Stimulated activated effector memory CD8-positive, alpha-beta T cell treated with anti-CD3 and anti-CD28 coated beads, Interleukin-12 subunit alpha, Interleukin-12 subunit beta, amount 100 ng/mL, for 72 hours (primary cell): ENCODE data around the gene PRELP.

Experiments
- ATAC-seq: fragments of 150-1000 bp; cut with Tn5 transposase; 2 replicates; pipeline ENCODE4 v1.10.0; 2021
- DNase-seq, 2 donors: peaks; one replicate each; pipeline ENCODE4 v3.0.0; 2021 to 2022; ENCODE audit warnings: low spot score in 2 of 2
- H3K27ac Mint-ChIP-seq: one replicate; pipeline ENCODE4 v1.8.0; 2022; ENCODE audit warnings: mild to moderate bottlenecking, mixed read lengths
- H3K36me3 Mint-ChIP-seq: one replicate; pipeline ENCODE4 v1.8.0; 2022; ENCODE audit warnings: mild to moderate bottlenecking, mixed read lengths
- H3K4me1 Mint-ChIP-seq: one replicate; pipeline ENCODE4 v1.8.0; 2022; ENCODE audit warnings: mixed read lengths
- H3K4me3 Mint-ChIP-seq: one replicate; pipeline ENCODE4 v1.8.0; 2022; ENCODE audit warnings: mild to moderate bottlenecking, mixed read lengths
- H3K9me3 Mint-ChIP-seq: one replicate; pipeline ENCODE4 v1.8.0; 2022; ENCODE audit warnings: mixed read lengths

The PRELP gene

GRCh38 chr1:203504400-203505250, 29.0 kb downstream of the PRELP start:
- H3K27ac Mint-ChIP-seq: no peak overlapping the region
- H3K9me3 Mint-ChIP-seq: no peaks in the 10 kb centered on the region
- H3K4me3 Mint-ChIP-seq: no peak overlapping the region
- H3K4me1 Mint-ChIP-seq: peaks cover 8% of the 10 kb centered on the region
- peak; percentile 80 for ATAC-seq
- DNase-seq: peak; percentile 61 to 88
- no peaks in the 10 kb centered on the region for H3K36me3 Mint-ChIP-seq

- Mint-ChIP-seq H3K4me1 (peaks cover 8% of the 10 kb centered on the region), H3K9me3 (no peaks in the 10 kb centered on the region), H3K27ac (no peak overlapping the region), H3K36me3 (no peaks in the 10 kb centered on the region), H3K4me3 (no peak overlapping the region)
- DNase-seq (no peak), ATAC-seq (no peak)
These were observed 30.1 kb downstream of the PRELP start for GRCh38 chr1:203505526-203506204.

- Mint-ChIP-seq H3K4me1 (peaks cover 8% of the 10 kb centered on the region), H3K9me3 (no peaks in the 10 kb centered on the region), H3K4me3 (no peak overlapping the region), H3K27ac (peak overlapping the region; percentile 89), H3K36me3 (no peaks in the 10 kb centered on the region)
- DNase-seq (no peak), ATAC-seq (peak; percentile 14)
These were observed 31.4 kb downstream of the PRELP start for GRCh38 chr1:203506858-203507626.

GRCh38 chr1:203507759-203508158, 32.2 kb downstream of the PRELP start:
- ATAC-seq (no peak), DNase-seq (no peak)
- H3K9me3 Mint-ChIP-seq: no peaks in the 10 kb centered on the region
- H3K36me3 Mint-ChIP-seq: no peaks in the 10 kb centered on the region
- peak overlapping the region; percentile 89 for H3K27ac Mint-ChIP-seq
- no peak overlapping the region for H3K4me3 Mint-ChIP-seq
- H3K4me1 Mint-ChIP-seq: peaks cover 13% of the 10 kb centered on the region

- Mint-ChIP-seq H3K4me1 (peaks cover 18% of the 10 kb centered on the region), H3K27ac (peak overlapping the region; percentile 29), H3K4me3 (no peak overlapping the region), H3K9me3 (no peaks in the 10 kb centered on the region), H3K36me3 (no peaks in the 10 kb centered on the region)
- no peak for DNase-seq
- no peak for ATAC-seq
These were observed 33.0 kb downstream of the PRELP start for GRCh38 chr1:203508463-203509073.

- no peak overlapping the region for H3K4me3 Mint-ChIP-seq
- H3K36me3 Mint-ChIP-seq: no peaks in the 10 kb centered on the region
- H3K27ac Mint-ChIP-seq: peak overlapping the region; percentile 29
- DNase-seq (no peak), ATAC-seq (no peak)
- H3K4me1 Mint-ChIP-seq: peaks cover 20% of the 10 kb centered on the region
- H3K9me3 Mint-ChIP-seq: no peaks in the 10 kb centered on the region
These were observed 33.5 kb downstream of the PRELP start for GRCh38 chr1:203509135-203509534.

GRCh38 chr1:203511513-203511912, 35.9 kb downstream of the PRELP start:
- DNase-seq (no peak), ATAC-seq (no peak)
- H3K4me3 Mint-ChIP-seq: no peak overlapping the region
- H3K9me3 Mint-ChIP-seq: no peaks in the 10 kb centered on the region
- peaks cover 17% of the 10 kb centered on the region for H3K4me1 Mint-ChIP-seq
- H3K36me3 Mint-ChIP-seq: no peaks in the 10 kb centered on the region
- H3K27ac Mint-ChIP-seq: no peak overlapping the region

GRCh38 chr1:203511930-203512329, 36.3 kb downstream of the PRELP start:
- Mint-ChIP-seq H3K36me3 (no peaks in the 10 kb centered on the region), H3K4me1 (peaks cover 17% of the 10 kb centered on the region), H3K4me3 (no peak overlapping the region), H3K9me3 (no peaks in the 10 kb centered on the region), H3K27ac (peak overlapping the region; percentile 72)
- ATAC-seq (no peak), DNase-seq (no peak)

GRCh38 chr1:203512517-203512847, 36.9 kb downstream of the PRELP start:
- Mint-ChIP-seq H3K4me1 (peaks cover 17% of the 10 kb centered on the region), H3K27ac (peak overlapping the region; percentile 72), H3K4me3 (no peak overlapping the region), H3K9me3 (no peaks in the 10 kb centered on the region), H3K36me3 (no peaks in the 10 kb centered on the region)
- ATAC-seq: peak; percentile 8
- DNase-seq: no peak

- H3K4me3 Mint-ChIP-seq: no peak overlapping the region
- DNase-seq: no peak
- H3K27ac Mint-ChIP-seq: peak overlapping the region; percentile 72
- H3K4me1 Mint-ChIP-seq: peaks cover 17% of the 10 kb centered on the region
- H3K36me3 Mint-ChIP-seq: no peaks in the 10 kb centered on the region
- ATAC-seq: peak; percentile 82
- no peaks in the 10 kb centered on the region for H3K9me3 Mint-ChIP-seq
These were observed 37.4 kb downstream of the PRELP start for GRCh38 chr1:203512848-203513584.

- H3K4me3 Mint-ChIP-seq: no peak overlapping the region
- DNase-seq: no peak
- ATAC-seq: no peak
- peak overlapping the region; percentile 72 for H3K27ac Mint-ChIP-seq
- peaks cover 17% of the 10 kb centered on the region for H3K4me1 Mint-ChIP-seq
- H3K9me3 Mint-ChIP-seq: no peaks in the 10 kb centered on the region
- no peaks in the 10 kb centered on the region for H3K36me3 Mint-ChIP-seq
These were observed 38.0 kb downstream of the PRELP start for GRCh38 chr1:203513585-203514031.

- Mint-ChIP-seq H3K36me3 (no peaks in the 10 kb centered on the region), H3K4me3 (no peak overlapping the region), H3K27ac (no peak overlapping the region), H3K9me3 (no peaks in the 10 kb centered on the region), H3K4me1 (peaks cover 17% of the 10 kb centered on the region)
- DNase-seq (no peak), ATAC-seq (no peak)
These were observed 40.6 kb downstream of the PRELP start for GRCh38 chr1:203516184-203516583.

- DNase-seq (no peak), ATAC-seq (no peak)
- no peak overlapping the region for H3K27ac Mint-ChIP-seq
- H3K4me3 Mint-ChIP-seq: no peak overlapping the region
- no peaks in the 10 kb centered on the region for H3K36me3 Mint-ChIP-seq
- H3K9me3 Mint-ChIP-seq: no peaks in the 10 kb centered on the region
- H3K4me1 Mint-ChIP-seq: peaks cover 17% of the 10 kb centered on the region
These were observed 41.3 kb downstream of the PRELP start for GRCh38 chr1:203516906-203517305.

GRCh38 chr1:203517426-203518110, 42.0 kb downstream of the PRELP start:
- H3K4me1 Mint-ChIP-seq: peaks cover 13% of the 10 kb centered on the region
- H3K27ac Mint-ChIP-seq: no peak overlapping the region
- H3K36me3 Mint-ChIP-seq: no peaks in the 10 kb centered on the region
- DNase-seq (no peak), ATAC-seq (no peak)
- H3K9me3 Mint-ChIP-seq: no peaks in the 10 kb centered on the region
- no peak overlapping the region for H3K4me3 Mint-ChIP-seq
